Measurements from ENCODE around the gene AGFG2.
"Not testable (repeated sequence)": the region's sequence is repeated elsewhere in the genome, so short reads cannot be mapped to it uniquely, and the experiment has no call there.

AGFG2 gene

DNA sequence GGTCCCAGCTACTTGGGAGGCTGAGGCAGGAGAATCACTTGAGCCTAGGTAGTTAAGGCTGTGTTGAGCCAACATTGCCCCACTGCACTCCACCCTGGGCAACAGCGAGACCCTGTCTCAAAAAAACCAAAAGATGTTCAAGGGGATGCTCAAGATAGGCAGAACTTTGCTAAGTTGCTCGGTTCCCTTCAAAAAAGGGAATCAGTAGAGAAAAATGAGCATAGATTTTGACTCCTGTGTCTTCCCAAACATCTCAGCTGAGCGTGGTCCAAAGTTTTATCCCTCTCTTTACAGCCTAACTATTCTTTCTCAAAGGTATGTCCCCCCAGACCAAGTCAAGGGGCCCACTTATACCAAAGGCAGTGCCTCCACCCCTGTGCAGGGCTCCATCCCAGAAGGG is 14.0 kb downstream of the AGFG2 start:
- FAIRE-seq, result no peak

DNA sequence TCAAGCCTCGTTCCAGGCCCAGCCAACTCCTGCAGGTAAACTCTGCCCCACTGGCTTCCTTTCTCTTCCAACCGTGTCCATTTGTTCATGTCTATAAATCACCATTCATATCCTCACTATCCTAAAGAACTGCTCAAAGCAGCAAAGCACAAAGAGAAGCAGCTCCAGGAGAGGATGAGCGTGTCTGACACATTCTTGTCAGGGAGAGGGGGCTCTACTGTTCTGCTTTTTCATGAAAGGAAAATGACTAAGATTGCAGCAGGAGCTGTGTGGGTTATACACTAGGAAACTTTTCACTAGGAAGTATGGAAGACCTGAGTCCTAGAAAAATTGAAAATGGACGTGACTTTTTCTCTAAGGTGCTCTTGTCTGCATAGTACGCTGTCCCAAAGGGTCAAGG is 16.7 kb downstream of the AGFG2 start:
- FAIRE-seq, result no peak

GRCh38 chr7:100556541-100556940 is 17.5 kb downstream of the AGFG2 start:
- FAIRE-seq, result no peak

GRCh38 chr7:100559127-100559526 is 20.1 kb downstream of the AGFG2 start:
- FAIRE-seq, result no peak

GRCh38 chr7:100561491-100562194 is 22.6 kb downstream of the AGFG2 start:
- FAIRE-seq, result no peak

DNA sequence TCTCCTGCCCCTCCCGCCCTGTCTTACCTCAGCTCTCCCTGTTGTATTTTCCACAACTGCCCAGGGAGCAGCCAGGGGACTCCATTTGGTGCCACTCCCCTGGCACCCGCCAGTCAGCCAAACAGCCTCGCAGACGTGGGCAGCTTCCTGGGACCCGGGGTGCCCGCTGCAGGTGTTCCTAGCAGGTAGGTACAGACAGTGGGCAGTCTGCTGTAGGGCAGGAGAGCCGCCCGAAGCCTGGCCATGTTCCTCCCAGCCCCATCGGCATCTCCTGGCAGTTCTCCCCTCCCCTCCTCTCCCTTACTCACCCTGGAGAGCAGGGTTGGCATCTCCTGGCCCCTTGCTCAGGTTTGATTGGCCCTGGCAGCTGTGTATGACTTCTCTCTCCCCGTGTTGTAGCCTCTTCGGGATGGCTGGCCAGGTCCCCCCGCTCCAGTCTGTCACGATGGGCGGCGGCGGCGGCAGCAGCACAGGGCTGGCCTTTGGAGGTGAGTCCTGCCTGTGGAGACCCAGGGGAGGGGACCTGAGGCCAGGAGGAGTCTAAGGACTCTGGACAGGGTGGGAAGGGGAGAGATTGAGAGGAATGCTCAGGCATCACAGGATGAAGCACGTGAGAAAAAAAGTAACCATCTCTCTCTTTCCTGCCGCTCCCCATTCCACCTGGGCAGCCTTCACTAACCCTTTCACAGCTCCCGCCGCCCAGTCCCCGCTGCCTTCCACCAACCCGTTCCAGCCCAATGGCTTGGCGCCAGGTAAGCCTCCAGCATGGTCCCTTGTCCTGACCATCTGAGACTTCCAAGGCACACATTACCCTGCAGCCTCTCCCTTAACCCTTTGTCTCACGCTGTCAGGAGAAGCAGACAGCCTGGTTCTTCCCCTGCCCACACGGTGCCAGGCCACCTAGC is 23.4 kb downstream of the AGFG2 start:
- FAIRE-seq, result no peak

DNA sequence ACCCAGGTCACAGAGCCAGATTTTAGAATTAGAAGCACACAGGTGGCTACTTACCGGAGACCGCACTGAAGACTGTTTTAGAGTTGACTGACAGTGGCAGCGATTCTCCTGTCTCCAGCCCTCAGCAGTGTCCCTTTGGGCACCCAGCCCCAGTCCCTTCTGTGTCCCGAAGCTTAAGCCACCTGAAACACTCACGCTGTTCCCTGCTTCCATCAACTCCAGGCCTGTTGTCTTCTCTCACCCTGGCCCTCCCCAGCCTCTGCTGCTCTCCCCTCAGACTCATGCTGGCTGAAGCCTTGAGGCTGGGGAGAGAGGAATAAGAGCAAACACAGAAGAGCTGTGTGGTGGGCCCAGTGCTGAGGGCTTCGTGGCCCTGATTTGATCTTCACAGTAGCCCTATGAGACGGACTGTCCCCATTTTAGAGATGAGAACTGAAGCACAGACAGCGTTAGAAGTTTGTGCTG is 24.1 kb downstream of the AGFG2 start:
- FAIRE-seq, result no peak

DNA sequence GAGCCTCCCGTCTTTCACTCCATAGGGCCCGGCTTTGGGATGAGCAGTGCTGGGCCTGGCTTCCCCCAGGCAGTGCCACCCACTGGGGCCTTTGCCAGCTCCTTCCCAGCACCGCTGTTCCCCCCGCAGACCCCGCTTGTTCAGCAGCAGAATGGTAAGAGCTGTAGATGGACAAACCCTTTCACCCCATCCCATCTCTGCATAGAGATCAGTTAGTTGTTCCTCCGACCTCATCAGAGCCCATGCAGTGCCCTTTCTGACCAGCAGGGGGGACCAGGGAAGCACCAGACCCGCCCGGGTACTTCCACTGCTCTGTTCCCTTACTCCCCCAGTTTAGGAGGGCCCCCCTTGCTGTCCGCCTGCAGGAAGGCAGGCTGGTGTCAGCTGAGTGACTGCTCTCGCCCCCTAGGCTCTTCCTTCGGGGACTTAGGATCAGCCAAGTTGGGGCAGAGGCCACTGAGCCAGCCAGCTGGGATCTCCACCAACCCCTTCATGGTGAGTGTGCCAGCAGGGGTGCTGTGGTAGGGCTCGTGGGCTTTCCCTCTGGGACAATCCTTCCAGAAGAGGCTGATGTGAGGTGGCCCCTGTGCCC is 24.9 kb downstream of the AGFG2 start:
- FAIRE-seq, result no peak

DNA sequence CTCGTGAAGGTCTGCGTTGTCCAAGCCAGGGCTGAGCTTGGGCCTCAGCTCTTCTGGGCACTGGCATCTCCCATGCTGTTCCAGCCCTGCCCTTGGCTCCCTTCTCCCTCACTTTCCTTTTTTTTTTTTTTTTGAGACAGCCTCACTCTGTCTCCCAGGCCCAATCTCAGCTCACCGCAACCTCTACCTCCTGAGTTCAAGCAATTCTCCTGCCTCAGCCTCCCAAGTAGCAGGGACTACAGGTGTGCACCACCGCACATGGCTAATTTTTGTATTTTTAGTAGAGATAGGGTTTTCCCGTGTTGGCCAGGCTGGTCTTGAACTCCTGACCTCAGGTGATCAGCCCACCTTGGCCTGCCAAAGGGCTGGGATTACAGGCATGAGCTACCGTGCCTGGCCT is 25.4 kb downstream of the AGFG2 start:
- not testable (repeated sequence) for FAIRE-seq

DNA sequence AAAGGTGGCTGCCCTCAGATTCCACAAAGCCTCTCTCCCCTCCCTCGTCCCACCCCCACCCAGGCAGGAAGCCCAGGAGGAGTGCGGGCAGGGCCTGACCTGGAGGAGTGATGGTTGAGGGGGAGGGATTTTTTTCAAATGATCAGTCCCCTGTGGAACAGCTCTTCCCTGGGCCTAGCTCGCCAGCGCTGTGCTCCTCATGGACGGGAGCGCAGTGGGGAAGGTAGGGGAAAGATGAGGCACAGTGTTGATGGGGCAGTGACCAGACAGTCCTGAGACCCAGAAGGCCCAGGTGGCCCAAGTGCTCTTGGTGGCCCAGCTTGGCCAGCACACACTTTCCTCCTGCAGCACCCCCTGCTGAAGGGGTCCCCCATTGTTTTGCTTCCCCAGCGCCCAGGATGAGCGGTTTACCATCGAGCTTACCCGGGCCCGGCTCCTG is 26.1 kb downstream of the AGFG2 start:
- FAIRE-seq, result no peak

DNA sequence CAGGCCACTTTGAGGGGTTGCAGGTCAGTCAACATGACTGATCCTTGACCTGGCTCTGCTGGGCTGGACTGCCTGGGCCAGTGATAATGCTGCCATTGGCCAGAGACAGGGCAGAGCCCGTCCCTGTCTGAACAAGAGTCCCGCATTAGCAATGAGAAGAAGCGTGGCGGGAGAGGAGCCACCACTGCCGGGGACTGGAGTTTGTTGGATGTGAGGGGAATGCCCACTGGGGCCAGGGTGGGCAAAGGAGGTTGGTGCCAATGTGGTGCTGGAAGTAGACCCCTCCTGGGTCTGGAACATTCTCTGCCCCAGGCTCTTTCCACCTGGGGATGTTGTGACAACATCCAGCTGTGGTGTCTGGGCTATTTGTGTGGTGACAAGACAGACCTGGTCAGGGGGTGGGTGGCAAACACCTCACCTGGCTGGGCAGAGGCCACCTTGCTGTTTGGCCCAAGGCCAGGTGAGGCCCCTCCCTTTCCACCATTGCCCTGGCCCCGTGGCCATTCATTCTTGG is 27.1 kb downstream of the AGFG2 start:
- FAIRE-seq, result no peak

GRCh38 chr7:100567031-100567730 is 28.2 kb downstream of the AGFG2 start:
- FAIRE-seq, result no peak

GRCh38 chr7:100567751-100568175 is 28.8 kb downstream of the AGFG2 start:
- FAIRE-seq, result no peak

- FAIRE-seq, result no peak
Observed at GRCh38 chr7:100568176-100568895, 29.3 kb downstream of the AGFG2 start.

- FAIRE-seq, result peak; percentile 97
Observed at GRCh38 chr7:100568896-100569844, 30.2 kb downstream of the AGFG2 start.

DNA sequence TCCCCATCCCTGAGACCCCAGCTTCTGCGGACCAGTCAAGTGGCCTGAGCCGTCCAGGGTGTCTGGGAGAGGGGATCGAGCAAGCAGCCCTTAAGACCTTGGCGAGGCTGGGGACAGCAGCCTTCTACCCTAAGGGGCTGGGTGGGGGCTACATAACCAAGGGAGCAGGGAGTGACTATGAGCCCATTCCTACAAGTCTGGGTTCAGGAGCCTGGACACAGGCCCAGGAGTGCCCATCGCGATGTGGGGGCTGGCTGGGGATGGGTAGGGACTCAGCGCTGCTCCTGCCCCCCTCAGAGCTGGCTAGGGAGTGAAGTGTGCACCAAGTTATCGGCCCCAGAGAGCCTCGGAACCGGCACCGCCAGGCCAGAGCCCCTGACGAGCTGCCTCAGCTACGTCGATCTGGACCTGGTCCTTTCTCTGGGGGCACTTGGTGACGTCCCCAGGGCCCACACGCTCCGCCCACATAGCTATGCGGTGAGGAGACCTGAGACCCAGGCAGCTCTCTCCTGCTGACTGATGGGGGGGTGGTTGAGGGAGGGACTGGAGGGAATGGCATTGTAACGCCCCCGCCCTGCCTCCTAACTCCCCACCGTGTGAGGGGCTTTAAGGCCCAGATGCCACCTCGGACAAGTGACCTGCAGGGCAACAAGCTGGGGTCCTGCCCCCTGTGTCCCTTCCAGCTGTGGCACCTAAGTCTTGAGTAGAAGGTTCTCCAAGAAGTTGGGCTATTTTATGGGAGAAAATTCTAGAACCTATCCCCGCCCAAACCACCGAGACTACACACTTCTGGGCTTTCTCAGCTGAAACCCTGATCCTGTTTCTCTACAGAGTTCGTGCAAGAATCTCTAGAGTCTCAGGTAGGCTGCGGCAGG is 32.2 kb downstream of the AGFG2 start:
- FAIRE-seq, result peak; percentile 94

- no peak for FAIRE-seq
Observed at GRCh38 chr7:100571829-100572116, 32.8 kb downstream of the AGFG2 start.

DNA sequence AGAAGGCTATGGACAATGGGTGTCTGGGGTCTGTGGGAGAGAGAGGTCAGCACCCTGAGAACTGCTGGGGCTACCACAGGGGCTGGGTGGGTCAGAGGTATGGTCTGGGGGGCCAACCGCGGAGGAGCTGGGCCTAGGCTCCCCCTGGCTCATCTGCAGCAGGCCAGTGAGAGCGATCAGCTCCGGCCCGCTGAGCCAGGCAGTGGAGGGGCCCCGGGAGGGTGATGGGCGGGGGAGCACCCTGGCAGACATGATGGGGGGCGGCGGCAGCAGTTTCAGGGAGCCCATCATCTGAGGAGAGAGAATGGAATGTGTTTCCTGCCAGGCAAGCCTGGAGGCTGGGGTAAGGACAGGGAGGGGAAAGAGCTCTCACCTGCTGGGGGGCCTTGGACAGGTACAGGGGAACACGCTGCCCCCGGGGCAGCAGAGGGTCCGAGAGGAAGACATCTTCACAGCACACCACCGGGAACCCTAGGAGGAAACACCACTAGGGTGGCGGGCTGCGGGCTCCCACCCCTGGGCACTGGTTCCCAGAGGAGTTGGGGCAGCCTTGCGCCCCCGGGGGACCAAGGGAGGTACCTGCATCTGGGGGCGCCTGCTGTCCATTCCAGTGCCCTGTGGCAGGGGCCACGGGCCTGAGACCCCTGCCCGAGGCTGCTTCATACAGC is 33.4 kb downstream of the AGFG2 start:
- no peak for FAIRE-seq

DNA sequence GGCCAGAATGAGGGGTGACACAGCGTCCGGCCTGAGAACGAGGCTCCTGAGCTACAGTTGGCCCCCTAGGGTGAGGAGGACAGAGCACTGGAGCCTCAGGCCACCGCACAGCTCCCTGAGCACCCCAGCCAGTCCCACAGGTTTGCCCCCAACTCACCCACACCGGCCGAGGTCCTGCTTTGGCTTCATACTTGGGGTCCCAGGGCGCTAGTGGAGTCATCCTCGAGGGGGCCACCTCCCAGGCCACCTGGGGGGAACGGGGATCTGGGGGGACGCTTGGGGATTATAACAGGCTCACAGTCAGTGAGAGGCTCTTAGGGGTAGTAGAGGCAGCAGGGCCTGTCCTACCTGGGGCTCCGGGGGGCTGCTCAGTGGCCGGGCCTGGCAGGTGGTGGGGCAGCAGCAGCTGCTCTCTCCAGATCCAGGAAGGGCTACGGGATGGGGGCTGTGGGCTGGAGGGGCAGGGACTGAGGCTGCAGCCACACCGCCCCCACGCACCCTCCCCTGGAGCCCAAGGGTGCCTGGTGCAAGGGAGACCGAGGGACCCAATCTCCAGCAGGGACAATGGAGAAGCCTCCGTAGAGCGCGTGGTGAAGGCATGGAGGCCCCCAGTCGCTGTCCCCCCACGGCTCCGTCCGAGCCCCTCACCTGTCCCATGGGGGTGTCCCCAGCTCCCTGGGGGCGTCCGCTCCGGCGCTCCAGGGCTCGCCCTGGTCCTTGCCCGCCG is 34.1 kb downstream of the AGFG2 start:
- FAIRE-seq, result no peak
